ENCODE measurements around the gene MGAT5.

MGAT5 gene

GRCh38 chr2:134410831-134411231 lies 157.0 kb downstream of the MGAT5 start:
- Histone ChIP-seq H3K36me3 (replicated peaks) (no peaks in the 10 kb centered on the region), H3K27me3 (replicated peaks) (no peaks in the 10 kb centered on the region), H3K27ac (peak overlapping the region; percentile 23), H3K4me3 (ENCODE audit: low read depth, low read length) (no peak overlapping the region)
- peak; percentile 66 for DNase-seq
- TF ChIP-seq CTCF (IDR thresholded peaks at IDR 0.05; ENCODE audit: low read depth, low read length, missing control alignments) = no peak
- in situ Hi-C loops (cut with HindIII; ENCODE audit: low pct_ligation_motif_present, low sequenced_read_pairs) = no loop called here

GRCh38 chr2:134411279-134411827 lies 157.5 kb downstream of the MGAT5 start:
- Histone ChIP-seq H3K36me3 (replicated peaks) (no peaks in the 10 kb centered on the region), H3K4me3 (ENCODE audit: low read depth, low read length) (no peak overlapping the region), H3K27ac (peak overlapping the region; percentile 23), H3K27me3 (replicated peaks) (no peaks in the 10 kb centered on the region)
- TF ChIP-seq CTCF (IDR thresholded peaks at IDR 0.05; ENCODE audit: low read depth, low read length, missing control alignments) = no peak
- no peak for DNase-seq
- in situ Hi-C loops (cut with HindIII; ENCODE audit: low pct_ligation_motif_present, low sequenced_read_pairs) = no loop called here

DNA sequence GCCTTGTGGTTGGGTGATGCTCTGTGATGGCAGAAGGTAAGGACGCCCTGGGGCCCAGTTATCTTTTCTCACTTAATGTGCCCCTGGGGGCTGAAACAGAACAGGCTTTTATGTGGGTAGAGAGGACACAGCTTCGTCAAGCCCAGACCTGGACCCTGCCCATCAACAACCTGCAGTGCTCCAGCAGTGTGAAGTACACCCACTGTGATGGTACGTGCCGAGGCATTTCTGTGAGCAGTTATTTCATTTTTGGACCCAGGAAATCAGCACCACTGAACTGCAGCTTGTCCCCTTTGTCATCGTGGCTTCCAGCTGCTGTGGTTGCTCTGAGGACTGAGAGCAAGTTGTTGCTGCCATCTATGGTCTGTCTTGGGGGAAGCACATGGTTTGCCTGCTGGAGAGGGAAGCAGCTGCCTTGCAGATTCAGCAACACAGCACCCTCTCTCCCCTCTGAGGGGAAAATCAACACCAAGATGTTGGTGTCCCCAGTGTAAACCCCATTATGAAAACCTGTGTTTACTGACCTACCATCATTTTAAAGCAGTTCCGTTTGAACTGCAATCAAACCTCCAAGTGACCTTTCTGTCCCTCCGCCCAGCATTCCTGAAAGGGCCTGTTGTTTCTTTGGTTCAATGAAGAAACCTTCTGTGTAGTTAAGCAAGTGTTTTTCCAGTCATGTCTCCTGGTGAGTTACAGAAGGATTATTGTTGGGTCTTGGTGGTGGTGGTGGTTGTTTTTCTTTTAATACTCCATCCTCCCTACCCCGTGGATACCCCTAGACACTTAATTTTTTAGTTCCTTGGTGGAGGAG lies 158.2 kb downstream of the MGAT5 start:
- no peak overlapping the region for H3K27ac ChIP-seq
- no peaks in the 10 kb centered on the region for H3K27me3 ChIP-seq (replicated peaks)
- H3K4me3 ChIP-seq (ENCODE audit: low read depth, low read length) = no peak overlapping the region
- TF ChIP-seq CTCF (IDR thresholded peaks at IDR 0.05; ENCODE audit: low read depth, low read length, missing control alignments) = peak; percentile 86
- in situ Hi-C loops (cut with HindIII; ENCODE audit: low pct_ligation_motif_present, low sequenced_read_pairs) = no loop called here
- peak; percentile 74 for DNase-seq
- no peaks in the 10 kb centered on the region for H3K36me3 ChIP-seq (replicated peaks)

GRCh38 chr2:134412639-134412999 lies 158.7 kb downstream of the MGAT5 start:
- Histone ChIP-seq H3K27ac (no peak overlapping the region), H3K4me3 (ENCODE audit: low read depth, low read length) (no peak overlapping the region), H3K27me3 (replicated peaks) (no peaks in the 10 kb centered on the region), H3K36me3 (replicated peaks) (no peaks in the 10 kb centered on the region)
- in situ Hi-C loops (cut with HindIII; ENCODE audit: low pct_ligation_motif_present, low sequenced_read_pairs) = no loop called here
- no peak for DNase-seq
- TF ChIP-seq CTCF (IDR thresholded peaks at IDR 0.05; ENCODE audit: low read depth, low read length, missing control alignments) = no peak

DNA sequence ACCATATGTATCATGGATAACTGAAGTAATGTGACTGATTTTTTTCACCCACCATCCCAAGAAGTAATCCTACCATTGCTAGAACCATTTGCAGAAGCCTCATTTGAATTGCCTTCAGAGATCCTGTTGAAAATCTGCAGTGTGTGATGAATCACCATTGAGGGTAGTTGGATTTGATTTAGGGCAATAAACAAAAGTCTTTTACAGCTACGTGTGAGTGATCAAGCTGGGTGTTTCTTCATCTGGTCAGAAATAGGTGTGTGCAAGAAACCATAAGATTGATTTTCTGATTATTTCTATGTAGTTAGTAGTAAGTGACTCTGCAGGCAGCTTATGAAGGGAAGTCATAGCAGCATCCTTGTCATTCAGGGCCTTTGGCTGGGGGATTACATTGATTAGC lies 159.6 kb downstream of the MGAT5 start:
- Histone ChIP-seq H3K4me3 (ENCODE audit: low read depth, low read length) (no peak overlapping the region), H3K27ac (no peak overlapping the region), H3K27me3 (replicated peaks) (no peaks in the 10 kb centered on the region), H3K36me3 (replicated peaks) (no peaks in the 10 kb centered on the region)
- in situ Hi-C loops (cut with HindIII; ENCODE audit: low pct_ligation_motif_present, low sequenced_read_pairs) = no loop called here
- TF ChIP-seq CTCF (IDR thresholded peaks at IDR 0.05; ENCODE audit: low read depth, low read length, missing control alignments) = no peak
- DNase-seq = no peak

Data from brain microvascular endothelial cell (primary cell).